Activated naive CD4-positive, alpha-beta T cell treated with anti-CD3 and anti-CD28 coated beads, Interleukin-2, amount 50 U/mL, for 72 hours (primary cell): Measurements from ENCODE around the gene PATJ. TPM values are rescaled to one million over a fixed set of nuclear protein-coding genes. Genes with fewer than 3 reads are reported as not detected.
"Not testable (repeated sequence)": the region's sequence is repeated elsewhere in the genome, so short reads cannot be mapped to it uniquely, and the experiment has no call there.

Source experiments
- ATAC-seq, 2 donors: fragments of 150-1000 bp; cut with Tn5 transposase; 2 replicates each; pipeline ENCODE4 v1.10.0; 2021; ENCODE audit warnings: mild to moderate bottlenecking in 2 of 2, moderate library complexity in 2 of 2
- DNase-seq, 2 donors: peaks; one replicate each; pipeline ENCODE4 v3.0.0; 2021 to 2022; ENCODE audit warnings: low spot score in 2 of 2
- H3K27ac Mint-ChIP-seq, 2 donors: one replicate each; pipeline ENCODE4 v1.8.0; 2022; ENCODE audit warnings: mild to moderate bottlenecking in 2 of 2, mixed read lengths in 2 of 2
- H3K36me3 Mint-ChIP-seq, 2 donors: one replicate each; pipeline ENCODE4 v1.8.0; 2022; ENCODE audit warnings: mixed read lengths in 2 of 2
- H3K9me3 Mint-ChIP-seq, 2 donors: one replicate each; pipeline ENCODE4 v1.8.0; 2022; ENCODE audit warnings: mixed read lengths in 2 of 2
- total RNA-seq, 2 donors: library from RNA; stranded (reverse); gene quantifications; one replicate each; pipeline ENCODE4 v1.2.3, GENCODE V29; 2022

Gene PATJ
- total RNA-seq, 2 donors from 2014 or later: 21.5 to 24.7 TPM

GRCh38 chr1:61888808-61889207, 146.5 kb downstream of the PATJ start:
- H3K27ac Mint-ChIP-seq: no peak overlapping the region
- peaks cover 5 to 6% of the 10 kb centered on the region in 2 donors for H3K9me3 Mint-ChIP-seq
- DNase-seq (no peak), ATAC-seq (no peak)
- peaks cover 10 to 20% of the 10 kb centered on the region in 2 donors for H3K36me3 Mint-ChIP-seq

GRCh38 chr1:61890435-61890834, 148.2 kb downstream of the PATJ start:
- not testable (repeated sequence) for ATAC-seq, DNase-seq, H3K9me3 Mint-ChIP-seq, H3K27ac Mint-ChIP-seq
- peaks cover 10 to 11% of the 10 kb centered on the region in 2 donors for H3K36me3 Mint-ChIP-seq

- peak in 1 of 2 donors; percentile 64 for ATAC-seq
- DNase-seq: no peak
- H3K9me3 Mint-ChIP-seq: peaks cover 0 to 8% of the 10 kb centered on the region in 2 donors
- peaks cover 0 to 10% of the 10 kb centered on the region in 2 donors for H3K36me3 Mint-ChIP-seq
- H3K27ac Mint-ChIP-seq: no peak overlapping the region
These were observed 150.7 kb downstream of the PATJ start for GRCh38 chr1:61892977-61893376.

- not testable (repeated sequence) for ATAC-seq, H3K27ac Mint-ChIP-seq
These were observed 152.0 kb downstream of the PATJ start for GRCh38 chr1:61894296-61894695.

GRCh38 chr1:61895175-61895574, 152.9 kb downstream of the PATJ start:
- Mint-ChIP-seq H3K27ac (peak overlapping the region in 1 of 2 donors; percentile 17), H3K9me3 (peaks cover 0 to 8% of the 10 kb centered on the region in 2 donors), H3K36me3 (peaks cover 0 to 10% of the 10 kb centered on the region in 2 donors)
- DNase-seq (no peak), ATAC-seq (no peak)

More at GRCh38 chr1:61894296-61894695, 152.0 kb downstream of the PATJ start:
- not testable (repeated sequence) for H3K36me3 Mint-ChIP-seq, DNase-seq, H3K9me3 Mint-ChIP-seq

GRCh38 chr1:61898658-61899057, 156.4 kb downstream of the PATJ start:
- Mint-ChIP-seq H3K27ac (no peak overlapping the region), H3K9me3 (peaks cover 0 to 8% of the 10 kb centered on the region in 2 donors), H3K36me3 (peaks cover 0 to 10% of the 10 kb centered on the region in 2 donors)
- DNase-seq: no peak
- no peak for ATAC-seq

- Mint-ChIP-seq H3K27ac (no peak overlapping the region), H3K36me3 (no peaks in the 10 kb centered on the region), H3K9me3 (no peaks in the 10 kb centered on the region)
- ATAC-seq (no peak), DNase-seq (no peak)
These were observed 162.1 kb downstream of the PATJ start for GRCh38 chr1:61904354-61904753.

GRCh38 chr1:61907102-61907501, 164.8 kb downstream of the PATJ start:
- ATAC-seq: no peak
- Mint-ChIP-seq H3K36me3 (no peaks in the 10 kb centered on the region), H3K27ac (no peak overlapping the region), H3K9me3 (no peaks in the 10 kb centered on the region)
- DNase-seq: no peak

- Mint-ChIP-seq H3K9me3 (no peaks in the 10 kb centered on the region), H3K36me3 (peaks cover 0 to 5% of the 10 kb centered on the region in 2 donors), H3K27ac (no peak overlapping the region)
- ATAC-seq (no peak), DNase-seq (no peak)
These were observed 167.8 kb downstream of the PATJ start for GRCh38 chr1:61910035-61910434.

- no peak overlapping the region for H3K27ac Mint-ChIP-seq
- peaks cover 0 to 6% of the 10 kb centered on the region in 2 donors for H3K36me3 Mint-ChIP-seq
- no peaks in the 10 kb centered on the region for H3K9me3 Mint-ChIP-seq
- DNase-seq (no peak), ATAC-seq (no peak)
These were observed 172.7 kb downstream of the PATJ start for GRCh38 chr1:61914823-61915482.

- peaks cover 0 to 4% of the 10 kb centered on the region in 2 donors for H3K9me3 Mint-ChIP-seq
- peaks cover 6 to 10% of the 10 kb centered on the region in 2 donors for H3K36me3 Mint-ChIP-seq
- DNase-seq (no peak), ATAC-seq (no peak)
- H3K27ac Mint-ChIP-seq: no peak overlapping the region
These were observed 179.2 kb downstream of the PATJ start for GRCh38 chr1:61921435-61921834.

GRCh38 chr1:61922950-61923480, 180.7 kb downstream of the PATJ start:
- Mint-ChIP-seq H3K36me3 (peaks cover 6 to 10% of the 10 kb centered on the region in 2 donors), H3K27ac (no peak overlapping the region), H3K9me3 (peaks cover 0 to 4% of the 10 kb centered on the region in 2 donors)
- peak in 1 of 2 donors; percentile 54 for ATAC-seq
- DNase-seq: no peak

- no peak overlapping the region for H3K27ac Mint-ChIP-seq
- no peaks in the 10 kb centered on the region for H3K9me3 Mint-ChIP-seq
These were observed 183.5 kb downstream of the PATJ start for GRCh38 chr1:61925591-61926298.

GRCh38 chr1:61926597-61926996, 184.3 kb downstream of the PATJ start:
- peaks cover 0 to 10% of the 10 kb centered on the region in 2 donors for H3K36me3 Mint-ChIP-seq
- ATAC-seq (no peak), DNase-seq (no peak)
- H3K9me3 Mint-ChIP-seq: no peaks in the 10 kb centered on the region
- no peak overlapping the region for H3K27ac Mint-ChIP-seq

More at GRCh38 chr1:61925591-61926298, 183.5 kb downstream of the PATJ start:
- DNase-seq: no peak
- peaks cover 2 to 10% of the 10 kb centered on the region in 2 donors for H3K36me3 Mint-ChIP-seq
- ATAC-seq: no peak

GRCh38 chr1:61930116-61930645, 187.9 kb downstream of the PATJ start:
- DNase-seq (no peak), ATAC-seq (no peak)
- Mint-ChIP-seq H3K9me3 (no peaks in the 10 kb centered on the region), H3K36me3 (peaks cover 0 to 16% of the 10 kb centered on the region in 2 donors), H3K27ac (no peak overlapping the region)

- no peak overlapping the region for H3K27ac Mint-ChIP-seq
- no peaks in the 10 kb centered on the region for H3K9me3 Mint-ChIP-seq
- H3K36me3 Mint-ChIP-seq: peaks cover 0 to 16% of the 10 kb centered on the region in 2 donors
- ATAC-seq (no peak), DNase-seq (no peak)
These were observed 189.5 kb downstream of the PATJ start for GRCh38 chr1:61931587-61932279.
